ENCODE measurements around the gene SBF2.

The SBF2 gene

GRCh38 chr11:9815486-9816136, 478.4 kb downstream of the SBF2 start:
- Histone ChIP-seq H3K79me2 (ENCODE audit: insufficient read depth, low read length) (no peaks in the 10 kb centered on the region), H3K9ac (ENCODE audit: low read depth, low read length) (no peak overlapping the region), H3K4me2 (ENCODE audit: insufficient read depth, low read length) (no peak overlapping the region), H3K4me3 (ENCODE audit: low read depth in 1 of 2, low read length in 2 of 2) (no peak overlapping the region), H3K9me3 (ENCODE audit: insufficient read depth, low read length, severe bottlenecking) (no peaks in the 10 kb centered on the region), H4K20me1 (ENCODE audit: insufficient read depth, low read length) (no peaks in the 10 kb centered on the region), H3K36me3 (ENCODE audit: insufficient read depth, low read length) (peaks cover 13% of the 10 kb centered on the region), H2AFZ (ENCODE audit: low read depth, low read length) (no peak overlapping the region), H3K4me1 (ENCODE audit: insufficient read depth, low read length) (no peaks in the 10 kb centered on the region), H3K27me3 (ENCODE audit: insufficient read depth, low read length, poor library complexity) (no peaks in the 10 kb centered on the region), H3K27ac (ENCODE audit: low read length) (no peak overlapping the region)
- ATAC-seq (ENCODE audit: insufficient read depth, low read depth) (no peak), DNase-seq (no peak)
- TF ChIP-seq EZH2 (IDR thresholded peaks at IDR 0.05; ENCODE audit: borderline replicate concordance, low read depth, low read length, severe bottlenecking) (no peak), CTCF (IDR thresholded peaks at IDR 0.05; ENCODE audit: borderline replicate concordance, extremely low read depth, low read length, poor library complexity, severe bottlenecking) (no peak)

- H3K36me3 ChIP-seq (ENCODE audit: insufficient read depth, low read length), result peaks cover 13% of the 10 kb centered on the region
- H3K4me1 ChIP-seq (ENCODE audit: insufficient read depth, low read length), result no peaks in the 10 kb centered on the region
Observed at GRCh38 chr11:9814108-9814507, 479.9 kb downstream of the SBF2 start.

GRCh38 chr11:9808943-9809342, 485.1 kb downstream of the SBF2 start:
- no peak overlapping the region for H3K4me3 ChIP-seq (ENCODE audit: low read depth in 1 of 2, low read length in 2 of 2)
- no peaks in the 10 kb centered on the region for H3K9me3 ChIP-seq (ENCODE audit: insufficient read depth, low read length, severe bottlenecking)
- no peak overlapping the region for H3K27ac ChIP-seq (ENCODE audit: low read length)
- TF ChIP-seq EZH2 (IDR thresholded peaks at IDR 0.05; ENCODE audit: borderline replicate concordance, low read depth, low read length, severe bottlenecking) (no peak), CTCF (IDR thresholded peaks at IDR 0.05; ENCODE audit: borderline replicate concordance, extremely low read depth, low read length, poor library complexity, severe bottlenecking) (no peak)
- H3K4me2 ChIP-seq (ENCODE audit: insufficient read depth, low read length), result no peak overlapping the region
- peaks cover 25% of the 10 kb centered on the region for H3K36me3 ChIP-seq (ENCODE audit: insufficient read depth, low read length)
- no peaks in the 10 kb centered on the region for H3K79me2 ChIP-seq (ENCODE audit: insufficient read depth, low read length)
- no peaks in the 10 kb centered on the region for H3K4me1 ChIP-seq (ENCODE audit: insufficient read depth, low read length)
- DNase-seq (no peak), ATAC-seq (ENCODE audit: insufficient read depth, low read depth) (no peak)
- no peaks in the 10 kb centered on the region for H3K27me3 ChIP-seq (ENCODE audit: insufficient read depth, low read length, poor library complexity)
- no peaks in the 10 kb centered on the region for H4K20me1 ChIP-seq (ENCODE audit: insufficient read depth, low read length)
- H3K9ac ChIP-seq (ENCODE audit: low read depth, low read length), result no peak overlapping the region
- no peak overlapping the region for H2AFZ ChIP-seq (ENCODE audit: low read depth, low read length)

More at GRCh38 chr11:9814108-9814507, 479.9 kb downstream of the SBF2 start:
- Histone ChIP-seq H3K79me2 (ENCODE audit: insufficient read depth, low read length) (no peaks in the 10 kb centered on the region), H3K27ac (ENCODE audit: low read length) (no peak overlapping the region), H2AFZ (ENCODE audit: low read depth, low read length) (no peak overlapping the region), H3K4me3 (ENCODE audit: low read depth in 1 of 2, low read length in 2 of 2) (no peak overlapping the region), H3K27me3 (ENCODE audit: insufficient read depth, low read length, poor library complexity) (no peaks in the 10 kb centered on the region), H4K20me1 (ENCODE audit: insufficient read depth, low read length) (no peaks in the 10 kb centered on the region), H3K9ac (ENCODE audit: low read depth, low read length) (no peak overlapping the region), H3K4me2 (ENCODE audit: insufficient read depth, low read length) (no peak overlapping the region), H3K9me3 (ENCODE audit: insufficient read depth, low read length, severe bottlenecking) (no peaks in the 10 kb centered on the region)
- DNase-seq (no peak), ATAC-seq (ENCODE audit: insufficient read depth, low read depth) (no peak)
- TF ChIP-seq EZH2 (IDR thresholded peaks at IDR 0.05; ENCODE audit: borderline replicate concordance, low read depth, low read length, severe bottlenecking) (no peak), CTCF (IDR thresholded peaks at IDR 0.05; ENCODE audit: borderline replicate concordance, extremely low read depth, low read length, poor library complexity, severe bottlenecking) (no peak)
